Brain microvascular endothelial cell (primary cell): ENCODE measurements around the gene MYL11.

ENCODE experiments used
- DNase-seq: peaks from one replicate; pipeline ENCODE4 v3.0.0-alpha.2; 2020
- H3K27ac ChIP-seq: fragments of 250-450 bp; sonication (Bioruptor Pico); 2 replicates; pipeline ENCODE4 v1.5.1; 2020; ENCODE audit warnings: mild to moderate bottlenecking, moderate library complexity
- H3K27me3 ChIP-seq: fragments of 250-450 bp; sonication (Bioruptor Pico); replicated peaks from 2 replicates; pipeline ENCODE4 v1.5.1; 2020; ENCODE audit warnings: mild to moderate bottlenecking
- H3K36me3 ChIP-seq: fragments of 250-450 bp; sonication (Bioruptor Pico); replicated peaks from 2 replicates; pipeline ENCODE4 v1.5.1; 2020; ENCODE audit warnings: mild to moderate bottlenecking
- H3K4me3 ChIP-seq: 2 replicates; pipeline ENCODE4 v1.5.1; 2011; ENCODE audit warnings: low read depth, mild to moderate bottlenecking, control low read depth, low read length, moderate library complexity
- CTCF ChIP-seq: IDR thresholded peaks from 2 replicates; pipeline ENCODE4 v1.5.1; 2011; ENCODE audit warnings: low read depth, mild to moderate bottlenecking, moderate library complexity, low read length, control low read depth, inconsistent platforms; ENCODE audit errors: missing control alignments
- in situ Hi-C: cut with HindIII; loops from 2 replicates; pipeline ENCODE4 v1.10.0; 2017; ENCODE audit warnings: low sequenced_read_pairs, low pct_ligation_motif_present

MYL11 gene

GRCh38 chr16:30361180-30361579 lies 13.4 kb upstream of the MYL11 start:
- H3K36me3 ChIP-seq: peaks cover 54% of the 10 kb centered on the region
- in situ Hi-C loops: no loop called here
- TF ChIP-seq CTCF: no peak

GRCh38 chr16:30365200-30365599 lies 9.4 kb upstream of the MYL11 start:
- Histone ChIP-seq H3K4me3 (no peak overlapping the region), H3K27me3 (no peaks in the 10 kb centered on the region), H3K36me3 (peaks cover 27% of the 10 kb centered on the region), H3K27ac (no peak overlapping the region)
- no peak for DNase-seq
- TF ChIP-seq CTCF: no peak
- in situ Hi-C loops: no loop called here

More at GRCh38 chr16:30361180-30361579, 13.4 kb upstream of the MYL11 start:
- Histone ChIP-seq H3K27ac (no peak overlapping the region), H3K27me3 (no peaks in the 10 kb centered on the region), H3K4me3 (no peak overlapping the region)
- no peak for DNase-seq

GRCh38 chr16:30366511-30366910 lies 8.1 kb upstream of the MYL11 start:
- no peaks in the 10 kb centered on the region for H3K27me3 ChIP-seq
- peaks cover 23% of the 10 kb centered on the region for H3K36me3 ChIP-seq
- H3K27ac ChIP-seq: no peak overlapping the region
- in situ Hi-C loops: no loop called here
- no peak for DNase-seq
- no peak overlapping the region for H3K4me3 ChIP-seq
- no peak for TF ChIP-seq CTCF

- Histone ChIP-seq H3K27me3 (no peaks in the 10 kb centered on the region), H3K4me3 (peak overlapping the region; percentile 77), H3K27ac (no peak overlapping the region), H3K36me3 (peaks cover 23% of the 10 kb centered on the region)
- TF ChIP-seq CTCF: no peak
- no peak for DNase-seq
- in situ Hi-C loops: no loop called here
These were observed 7.1 kb upstream of the MYL11 start for GRCh38 chr16:30367349-30368009.

GRCh38 chr16:30368122-30368791 lies 6.3 kb upstream of the MYL11 start:
- peak; percentile 52 for DNase-seq
- Histone ChIP-seq H3K36me3 (peaks cover 20% of the 10 kb centered on the region), H3K27me3 (no peaks in the 10 kb centered on the region), H3K27ac (peak overlapping the region; percentile 39), H3K4me3 (peak overlapping the region; percentile 77)
- TF ChIP-seq CTCF: no peak
- in situ Hi-C loops: no loop called here
